ENCODE results near the gene CDHR5. TPM values are rescaled to one million over a fixed set of nuclear protein-coding genes. Genes with fewer than 3 reads are reported as not detected.

The CDHR5 gene
- total RNA-seq, 1 donor, result not detected

GRCh38 chr11:623349-623869 lies 1.3 kb downstream of the CDHR5 start:
- no peaks in the 10 kb centered on the region for H3K27me3 ChIP-seq (ENCODE audit: insufficient read depth, low read length)
- H3K4me2 ChIP-seq (ENCODE audit: insufficient read depth, low read length), result no peak overlapping the region
- H2AFZ ChIP-seq (ENCODE audit: low read length), result no peak overlapping the region
- peaks cover 3% of the 10 kb centered on the region for H3K4me1 ChIP-seq (ENCODE audit: insufficient read depth, low read length)
- H4K20me1 ChIP-seq (ENCODE audit: insufficient read depth, low read length), result peaks cover 3% of the 10 kb centered on the region
- no peak for DNase-seq (ENCODE audit: insufficient read length, low spot score, missing footprints)
- no peaks in the 10 kb centered on the region for H3K9me3 ChIP-seq (ENCODE audit: low read depth, low read length)
- no peaks in the 10 kb centered on the region for H3K79me2 ChIP-seq (ENCODE audit: insufficient read depth, low read length)
- H3K4me3 ChIP-seq (ENCODE audit: insufficient read depth, low read length), result no peak overlapping the region
- H3K36me3 ChIP-seq (ENCODE audit: insufficient read depth, low read length), result no peaks in the 10 kb centered on the region
- no peak for TF ChIP-seq CTCF (IDR thresholded peaks at IDR 0.05; ENCODE audit: extremely low read depth, low read depth, low read length)
- no peak overlapping the region for H3K27ac ChIP-seq (ENCODE audit: low read depth, low read length)

- no peak for TF ChIP-seq CTCF (IDR thresholded peaks at IDR 0.05; ENCODE audit: extremely low read depth, low read depth, low read length)
- DNase-seq (ENCODE audit: insufficient read length, low spot score, missing footprints), result no peak
- H3K27ac ChIP-seq (ENCODE audit: low read depth, low read length), result no peak overlapping the region
Measured at GRCh38 chr11:621838-622237, 2.9 kb downstream of the CDHR5 start.

GRCh38 chr11:620935-621814 lies 3.6 kb downstream of the CDHR5 start:
- Histone ChIP-seq H3K9me3 (ENCODE audit: low read depth, low read length) (no peaks in the 10 kb centered on the region), H3K27me3 (ENCODE audit: insufficient read depth, low read length) (no peaks in the 10 kb centered on the region), H3K27ac (ENCODE audit: low read depth, low read length) (no peak overlapping the region), H3K4me1 (ENCODE audit: insufficient read depth, low read length) (peaks cover 2% of the 10 kb centered on the region), H2AFZ (ENCODE audit: low read length) (no peak overlapping the region), H3K4me3 (ENCODE audit: insufficient read depth, low read length) (no peak overlapping the region), H3K4me2 (ENCODE audit: insufficient read depth, low read length) (no peak overlapping the region), H3K79me2 (ENCODE audit: insufficient read depth, low read length) (no peaks in the 10 kb centered on the region), H4K20me1 (ENCODE audit: insufficient read depth, low read length) (peaks cover 3% of the 10 kb centered on the region), H3K36me3 (ENCODE audit: insufficient read depth, low read length) (no peaks in the 10 kb centered on the region)
- no peak for DNase-seq (ENCODE audit: insufficient read length, low spot score, missing footprints)
- no peak for TF ChIP-seq CTCF (IDR thresholded peaks at IDR 0.05; ENCODE audit: extremely low read depth, low read depth, low read length)

More at GRCh38 chr11:621838-622237, 2.9 kb downstream of the CDHR5 start:
- Histone ChIP-seq H3K4me1 (ENCODE audit: insufficient read depth, low read length) (no peaks in the 10 kb centered on the region), H2AFZ (ENCODE audit: low read length) (no peak overlapping the region), H3K79me2 (ENCODE audit: insufficient read depth, low read length) (no peaks in the 10 kb centered on the region), H3K4me3 (ENCODE audit: insufficient read depth, low read length) (no peak overlapping the region), H3K9me3 (ENCODE audit: low read depth, low read length) (no peaks in the 10 kb centered on the region), H4K20me1 (ENCODE audit: insufficient read depth, low read length) (peaks cover 3% of the 10 kb centered on the region), H3K36me3 (ENCODE audit: insufficient read depth, low read length) (no peaks in the 10 kb centered on the region), H3K27me3 (ENCODE audit: insufficient read depth, low read length) (no peaks in the 10 kb centered on the region), H3K4me2 (ENCODE audit: insufficient read depth, low read length) (no peak overlapping the region)

- Histone ChIP-seq H4K20me1 (ENCODE audit: insufficient read depth, low read length) (peaks cover 6% of the 10 kb centered on the region), H3K9me3 (ENCODE audit: low read depth, low read length) (no peaks in the 10 kb centered on the region), H3K4me2 (ENCODE audit: insufficient read depth, low read length) (no peak overlapping the region), H3K27ac (ENCODE audit: low read depth, low read length) (no peak overlapping the region), H2AFZ (ENCODE audit: low read length) (no peak overlapping the region), H3K27me3 (ENCODE audit: insufficient read depth, low read length) (no peaks in the 10 kb centered on the region), H3K4me1 (ENCODE audit: insufficient read depth, low read length) (peaks cover 8% of the 10 kb centered on the region), H3K36me3 (ENCODE audit: insufficient read depth, low read length) (no peaks in the 10 kb centered on the region), H3K79me2 (ENCODE audit: insufficient read depth, low read length) (no peaks in the 10 kb centered on the region), H3K4me3 (ENCODE audit: insufficient read depth, low read length) (no peak overlapping the region)
- DNase-seq (ENCODE audit: insufficient read length, low spot score, missing footprints), result peak; percentile 82
- TF ChIP-seq CTCF (IDR thresholded peaks at IDR 0.05; ENCODE audit: extremely low read depth, low read depth, low read length), result no peak
Measured at GRCh38 chr11:620201-620600, 4.6 kb downstream of the CDHR5 start.

Measured in osteoblast (primary cell).